ENCODE measurements around the gene FANK1.
"Not testable (repeated sequence)": the region's sequence is repeated elsewhere in the genome, so short reads cannot be mapped to it uniquely, and the experiment has no call there.

FANK1 gene

GRCh38 chr10:125926247-125926646 is 29.9 kb downstream of the FANK1 start:
- Histone ChIP-seq H3K36me3 (no peaks in the 10 kb centered on the region), H3K4me3 (ENCODE audit: low read depth, low read length) (no peak overlapping the region), H3K9me3 (no peaks in the 10 kb centered on the region), H3K4me1 (no peaks in the 10 kb centered on the region), H3K27me3 (no peaks in the 10 kb centered on the region)
- no peak for DNase-seq
- TF ChIP-seq CTCF (IDR thresholded peaks at IDR 0.05; ENCODE audit: low read depth, low read length), result no peak

GRCh38 chr10:125927265-125927664 is 30.9 kb downstream of the FANK1 start:
- not testable (repeated sequence) for DNase-seq; H3K36me3 ChIP-seq; H3K27me3 ChIP-seq; H3K4me1 ChIP-seq; H3K9me3 ChIP-seq; H3K4me3 ChIP-seq (ENCODE audit: low read depth, low read length)

GRCh38 chr10:125928928-125929585 is 32.7 kb downstream of the FANK1 start:
- H3K4me1 ChIP-seq, result no peaks in the 10 kb centered on the region
- no peak for DNase-seq
- H3K4me3 ChIP-seq (ENCODE audit: low read depth, low read length), result no peak overlapping the region
- H3K9me3 ChIP-seq, result no peaks in the 10 kb centered on the region
- H3K36me3 ChIP-seq, result no peaks in the 10 kb centered on the region
- TF ChIP-seq CTCF (IDR thresholded peaks at IDR 0.05; ENCODE audit: low read depth, low read length), result no peak
- H3K27me3 ChIP-seq, result peaks cover 6% of the 10 kb centered on the region; the same call in 1 of the 2 replicates

- peaks cover 6% of the 10 kb centered on the region; the same call in 1 of the 2 replicates for H3K27me3 ChIP-seq
- H3K36me3 ChIP-seq, result no peaks in the 10 kb centered on the region
- TF ChIP-seq CTCF (IDR thresholded peaks at IDR 0.05; ENCODE audit: low read depth, low read length), result no peak
- no peak overlapping the region for H3K4me3 ChIP-seq (ENCODE audit: low read depth, low read length)
- no peak for DNase-seq
- H3K4me1 ChIP-seq, result no peaks in the 10 kb centered on the region
- H3K9me3 ChIP-seq, result no peaks in the 10 kb centered on the region
These were observed 33.3 kb downstream of the FANK1 start for GRCh38 chr10:125929618-125930017.

GRCh38 chr10:125933693-125934092 is 37.3 kb downstream of the FANK1 start:
- Histone ChIP-seq H3K36me3 (no peaks in the 10 kb centered on the region), H3K4me3 (ENCODE audit: low read depth, low read length) (no peak overlapping the region), H3K4me1 (no peaks in the 10 kb centered on the region), H3K9me3 (no peaks in the 10 kb centered on the region), H3K27me3 (peaks cover 6% of the 10 kb centered on the region; the same call in 1 of the 2 replicates)
- no peak for TF ChIP-seq CTCF (IDR thresholded peaks at IDR 0.05; ENCODE audit: low read depth, low read length)
- no peak for DNase-seq

- H3K9me3 ChIP-seq, result no peaks in the 10 kb centered on the region
- no peak for TF ChIP-seq CTCF (IDR thresholded peaks at IDR 0.05; ENCODE audit: low read depth, low read length)
- DNase-seq, result no peak
- H3K4me1 ChIP-seq, result no peaks in the 10 kb centered on the region
- no peaks in the 10 kb centered on the region for H3K36me3 ChIP-seq
- H3K4me3 ChIP-seq (ENCODE audit: low read depth, low read length), result no peak overlapping the region
- H3K27me3 ChIP-seq, result peaks cover 6% of the 10 kb centered on the region; the same call in 1 of the 2 replicates
These were observed 40.0 kb downstream of the FANK1 start for GRCh38 chr10:125936331-125936730.
